HG02981 (cell line): ENCODE results near the gene MANSC1.
"Not testable (repeated sequence)": the region's sequence is repeated elsewhere in the genome, so short reads cannot be mapped to it uniquely, and the experiment has no call there.

Experiments
- ATAC-seq: cut with Tn5 transposase; IDR thresholded peaks from one replicate; pipeline ENCODE4 v1.9.1; 2021; ENCODE audit warnings: mild to moderate bottlenecking, moderate library complexity; ENCODE audit not compliant: unreplicated experiment

Gene MANSC1

DNA sequence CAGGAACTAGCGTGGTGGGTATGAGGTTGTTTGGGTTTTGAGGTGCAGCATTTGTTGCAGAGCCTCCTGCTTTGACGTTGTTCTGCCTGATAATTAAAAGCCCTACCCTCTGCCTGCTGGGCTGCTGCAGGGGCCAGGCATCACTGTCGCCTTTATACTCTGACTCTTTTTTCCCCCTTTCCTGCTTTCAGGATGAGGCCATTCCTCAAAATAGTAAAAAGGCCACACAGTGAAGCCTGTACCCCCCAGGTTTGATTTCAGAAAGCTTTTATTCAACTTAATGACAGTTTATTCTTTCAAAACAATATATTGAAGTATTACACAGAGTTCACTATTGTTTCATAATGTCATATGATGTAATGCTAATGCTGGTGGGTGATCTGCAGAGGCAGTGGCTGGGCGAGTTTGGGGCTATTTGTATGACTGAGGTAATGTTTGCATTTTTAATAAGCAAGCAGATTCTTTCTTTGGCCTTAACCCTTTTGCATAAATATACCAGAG, 15.9 kb upstream of the MANSC1 start:
- no peak for ATAC-seq

DNA sequence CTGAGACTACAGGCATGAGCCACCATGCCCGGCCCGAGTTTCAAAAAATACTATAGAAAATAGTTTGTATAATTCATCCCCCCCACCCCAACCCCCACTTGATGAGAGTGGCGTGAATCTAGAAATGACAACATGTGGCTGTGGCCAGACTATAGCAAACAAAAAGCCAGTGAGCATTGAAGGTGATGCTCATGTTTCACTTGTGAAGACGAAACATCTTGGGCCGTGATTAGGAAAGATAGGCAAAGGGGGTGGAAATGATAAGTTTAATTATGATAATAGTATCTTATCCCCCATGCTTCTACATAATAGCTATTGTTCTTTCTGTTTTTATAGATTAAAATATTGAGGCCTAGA, 15.4 kb upstream of the MANSC1 start:
- ATAC-seq, result no peak

DNA sequence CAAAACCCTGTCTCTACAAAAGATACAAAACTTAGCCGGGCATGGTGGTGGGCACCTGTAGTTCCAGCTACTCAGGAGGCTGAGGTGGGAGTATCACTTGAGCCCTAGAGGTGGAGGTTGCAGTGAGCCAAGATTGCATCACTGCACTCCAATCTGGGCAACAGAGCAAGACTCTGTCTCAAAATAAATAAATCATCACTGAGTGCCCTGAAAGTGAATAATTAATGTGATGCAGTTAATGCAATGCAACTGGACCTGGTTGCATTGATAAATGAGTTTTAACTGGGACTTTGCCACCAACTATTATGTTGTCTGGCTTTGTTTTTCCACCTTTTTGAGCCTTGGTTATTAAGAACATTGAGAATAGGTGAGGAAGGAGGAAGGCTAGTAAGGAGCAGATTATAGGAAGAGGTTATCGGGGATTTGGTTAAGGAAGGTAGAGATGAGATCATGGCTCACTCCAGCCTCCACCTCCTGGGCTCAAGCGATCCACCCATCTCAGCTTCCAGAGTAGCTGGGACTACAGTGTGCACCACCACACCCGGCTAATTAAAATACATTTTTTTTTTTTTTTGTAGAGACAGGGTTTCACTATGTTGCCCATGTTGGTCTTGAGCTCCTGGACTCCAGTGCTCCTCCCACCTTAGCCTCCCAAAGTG, 14.9 kb upstream of the MANSC1 start:
- no peak for ATAC-seq

DNA sequence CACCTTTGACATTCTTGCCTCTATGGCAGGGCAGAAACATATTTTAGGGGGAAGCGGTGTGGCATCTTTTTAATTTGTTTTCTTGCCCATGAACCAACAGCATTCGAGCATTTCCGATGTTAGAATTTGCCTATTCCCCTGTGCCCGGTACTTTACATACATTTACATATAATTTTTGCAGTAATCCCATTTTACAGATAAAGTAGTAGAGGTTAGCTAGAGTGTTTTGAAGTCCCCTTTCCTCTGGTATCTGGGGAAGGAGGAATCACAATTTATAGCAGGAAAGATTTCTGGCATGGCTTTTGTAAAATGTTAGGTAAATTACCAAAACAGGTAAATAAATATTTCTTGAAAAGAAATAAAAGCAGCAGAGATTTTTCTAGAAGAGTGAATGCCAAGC, 8.5 kb upstream of the MANSC1 start:
- ATAC-seq, result no peak

DNA sequence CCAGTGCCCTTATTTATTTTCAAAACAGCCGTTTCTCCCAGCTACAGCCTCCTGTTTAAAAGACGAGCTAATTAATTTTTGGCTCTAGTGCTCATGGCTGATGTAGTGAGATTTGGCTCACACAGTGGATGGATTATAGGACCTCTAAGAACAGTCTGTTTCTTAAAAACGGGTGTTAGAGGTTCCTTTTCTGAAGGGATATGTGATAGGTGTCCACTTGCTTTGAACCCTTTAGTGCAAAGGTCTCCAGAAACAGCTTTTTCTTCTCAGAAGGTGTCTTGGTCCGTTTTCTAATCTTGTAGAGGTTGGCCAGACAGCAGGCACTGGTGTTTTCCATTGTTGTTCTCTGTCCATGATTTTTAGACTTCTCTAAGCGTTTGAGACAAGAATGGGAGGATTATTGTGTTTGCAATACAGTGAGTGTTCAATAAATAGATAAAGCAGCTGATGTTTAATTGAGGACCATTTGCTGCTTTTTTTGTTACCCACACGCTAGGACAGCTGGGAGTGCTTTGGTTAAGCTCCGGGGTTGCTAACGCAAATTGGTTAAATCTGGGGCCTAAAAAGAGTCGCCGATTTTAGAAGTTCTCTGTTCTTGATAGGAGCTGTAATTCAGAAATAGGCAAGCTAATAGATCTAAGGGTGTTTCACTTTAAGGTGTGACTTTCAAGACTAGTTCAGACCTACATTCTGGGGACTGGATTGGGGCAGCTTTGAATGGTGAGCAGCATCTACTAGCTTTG, 7.8 kb upstream of the MANSC1 start:
- ATAC-seq, result no peak

DNA sequence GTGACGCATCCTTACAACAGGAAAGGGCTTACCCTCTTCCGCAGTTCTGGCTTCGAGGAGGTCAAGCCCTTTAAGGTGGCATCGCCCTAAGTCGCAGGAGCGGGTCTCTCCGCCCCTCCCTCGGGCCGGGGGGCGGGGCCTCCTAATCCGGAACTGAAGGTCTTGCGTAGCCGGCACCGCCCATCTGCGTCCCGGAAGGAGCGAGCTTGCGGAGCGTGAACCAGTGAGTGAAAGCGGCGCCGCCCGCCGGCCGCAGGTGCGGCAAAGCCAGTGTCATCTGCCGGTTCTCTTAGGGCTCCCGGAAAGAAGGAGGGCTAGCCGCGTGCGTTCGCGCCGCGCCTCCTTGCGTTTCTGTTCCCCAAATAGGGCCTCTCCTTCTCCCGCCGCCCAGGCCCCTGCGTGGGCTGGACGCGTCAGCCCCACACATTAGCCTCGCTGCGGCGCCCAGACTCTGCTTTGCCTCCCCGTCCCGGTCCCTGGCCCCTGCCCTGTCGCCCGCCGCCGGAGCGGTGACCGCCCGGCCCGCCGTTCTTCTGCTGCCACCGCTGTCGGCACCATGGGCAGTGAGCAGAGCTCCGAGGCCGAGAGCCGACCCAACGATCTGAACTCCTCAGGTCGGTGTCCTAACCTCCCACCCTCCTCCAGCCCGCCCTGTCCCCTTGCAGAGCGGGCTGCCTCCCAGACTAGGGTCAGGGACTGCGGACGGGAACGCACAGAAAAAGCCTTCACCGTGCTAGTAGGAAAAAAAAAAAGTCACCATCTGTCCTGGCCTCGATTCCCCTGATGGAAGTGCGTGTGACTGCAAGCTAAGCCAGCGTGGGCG, 7.1 kb upstream of the MANSC1 start, which contains the start of gene BORCS5:
BORCS5 (plus strand) TSS at position 183 of the 823 bp plus-strand sequence; CDS start at position 557, 374 bp downstream.
- ATAC-seq, result peak; percentile 88

DNA sequence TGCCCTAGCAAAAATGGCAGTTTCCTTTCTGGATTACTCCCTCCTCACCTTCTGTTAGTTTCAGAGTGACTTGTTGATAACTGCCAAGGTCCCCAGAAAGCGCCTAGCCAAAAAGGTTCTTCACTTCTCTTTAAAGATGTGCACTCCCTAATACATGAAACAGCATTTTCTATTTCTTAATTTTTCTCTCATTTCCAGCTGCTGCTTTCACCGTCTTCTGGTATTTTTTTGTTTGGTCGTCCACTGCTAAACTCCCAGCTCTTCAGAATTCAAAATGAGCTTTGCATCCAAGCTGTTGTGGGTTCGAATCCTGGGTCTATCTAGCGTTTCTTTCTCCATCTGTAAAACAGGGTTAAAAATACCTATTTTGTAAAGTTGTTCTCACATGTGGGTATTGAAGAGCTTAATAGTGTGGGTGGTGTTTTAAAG, 6.4 kb upstream of the MANSC1 start:
- ATAC-seq, result no peak

DNA sequence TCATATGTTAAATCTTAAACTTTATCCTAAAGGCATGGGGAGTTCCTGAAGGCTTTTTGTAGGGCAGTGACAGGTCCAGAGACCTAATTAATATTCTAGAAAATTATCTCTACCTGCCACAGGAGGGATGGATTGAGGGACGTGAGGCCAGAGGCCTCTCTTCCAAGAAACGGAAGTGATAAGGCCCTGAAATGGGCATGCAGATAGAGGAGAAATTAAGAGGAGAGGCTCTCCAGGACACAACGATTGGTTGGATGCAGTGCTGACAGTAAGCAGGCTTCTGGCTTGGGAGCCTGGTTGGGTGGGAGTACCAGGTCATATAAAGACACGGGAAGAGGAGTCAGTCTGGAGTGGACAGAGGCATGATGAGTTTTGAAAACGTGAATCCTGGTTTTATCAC, 3.8 kb upstream of the MANSC1 start:
- ATAC-seq, result no peak

DNA sequence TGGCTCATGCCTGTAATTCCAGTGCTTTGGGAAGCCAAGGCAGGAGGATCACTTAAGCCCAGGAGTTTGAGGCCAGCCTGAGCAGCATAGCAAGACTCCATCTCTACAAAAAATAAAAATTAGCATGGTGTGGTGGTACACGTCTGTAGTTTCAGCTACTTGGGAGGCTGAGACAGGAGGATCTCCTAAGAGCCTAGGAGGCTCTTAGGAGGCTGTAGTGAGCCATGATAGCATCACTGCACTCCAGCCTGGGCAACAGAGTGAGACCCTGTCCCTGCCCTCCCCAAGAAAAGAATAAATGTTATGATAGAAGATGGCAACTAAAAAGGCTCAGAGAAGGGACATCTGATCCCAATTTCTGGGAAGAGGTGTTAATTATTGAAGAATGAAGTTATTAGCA, 3.2 kb upstream of the MANSC1 start:
- ATAC-seq, result no peak

DNA sequence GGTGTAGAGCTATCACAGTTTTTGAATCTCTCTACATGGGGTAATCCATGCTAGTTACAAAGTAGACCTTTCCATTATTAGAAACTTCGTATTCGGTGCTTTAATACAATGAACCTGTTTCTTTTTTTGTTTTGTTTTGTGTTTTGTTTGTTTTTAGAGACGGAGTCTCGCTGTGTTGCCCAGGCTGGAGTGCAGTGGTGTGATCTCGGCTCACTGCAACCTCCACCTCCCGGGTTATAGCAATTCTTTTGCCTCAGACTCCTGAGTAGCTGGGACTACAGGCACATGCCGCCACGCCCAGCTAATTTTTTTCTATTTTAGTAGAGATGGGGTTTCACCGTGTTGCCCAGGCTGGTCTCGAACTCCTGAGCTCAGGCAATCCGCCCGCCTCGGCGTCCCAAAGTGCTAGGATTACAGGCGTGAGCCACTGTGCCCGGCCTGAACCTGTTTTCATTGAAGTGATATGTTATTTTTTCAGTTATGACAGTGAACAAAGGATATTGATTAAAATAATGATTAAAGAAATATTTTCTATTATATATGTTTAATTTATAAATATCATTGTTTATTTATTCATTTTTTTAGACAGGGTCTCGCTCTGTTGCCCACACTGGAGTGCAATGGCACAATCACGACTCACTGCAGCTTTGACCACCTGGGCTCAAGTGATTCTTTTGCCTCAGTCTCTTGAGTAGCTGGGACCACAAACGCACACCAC, 1.6 kb upstream of the MANSC1 start:
- not testable (repeated sequence) for ATAC-seq

DNA sequence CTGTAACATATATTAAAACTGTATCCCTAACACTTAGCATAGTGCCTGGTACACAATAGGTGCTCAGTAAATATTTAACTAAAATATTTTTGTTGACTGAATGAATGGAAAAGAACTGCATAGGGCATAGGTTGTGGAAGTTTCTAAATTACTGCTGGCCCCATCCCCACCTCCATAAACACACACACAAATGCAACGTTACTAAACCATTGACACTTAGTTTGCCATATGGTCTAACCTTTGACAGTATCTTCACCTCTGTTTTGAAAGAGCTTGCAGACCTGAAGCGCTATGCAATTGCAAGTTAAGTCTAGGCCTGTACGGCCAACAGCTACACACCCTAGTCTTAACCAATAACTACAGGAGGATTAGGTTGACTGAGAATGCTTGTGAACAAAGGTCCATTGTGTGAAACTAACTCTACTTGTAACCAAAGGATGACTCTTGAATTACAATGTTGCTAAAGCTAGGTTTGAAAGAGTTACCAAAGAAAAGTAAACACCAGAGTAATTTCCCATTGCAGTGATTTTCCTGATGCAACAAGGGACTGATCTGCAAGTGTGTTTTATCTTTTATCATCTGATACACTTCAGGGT, 924 bp upstream of the MANSC1 start:
- no peak for ATAC-seq

DNA sequence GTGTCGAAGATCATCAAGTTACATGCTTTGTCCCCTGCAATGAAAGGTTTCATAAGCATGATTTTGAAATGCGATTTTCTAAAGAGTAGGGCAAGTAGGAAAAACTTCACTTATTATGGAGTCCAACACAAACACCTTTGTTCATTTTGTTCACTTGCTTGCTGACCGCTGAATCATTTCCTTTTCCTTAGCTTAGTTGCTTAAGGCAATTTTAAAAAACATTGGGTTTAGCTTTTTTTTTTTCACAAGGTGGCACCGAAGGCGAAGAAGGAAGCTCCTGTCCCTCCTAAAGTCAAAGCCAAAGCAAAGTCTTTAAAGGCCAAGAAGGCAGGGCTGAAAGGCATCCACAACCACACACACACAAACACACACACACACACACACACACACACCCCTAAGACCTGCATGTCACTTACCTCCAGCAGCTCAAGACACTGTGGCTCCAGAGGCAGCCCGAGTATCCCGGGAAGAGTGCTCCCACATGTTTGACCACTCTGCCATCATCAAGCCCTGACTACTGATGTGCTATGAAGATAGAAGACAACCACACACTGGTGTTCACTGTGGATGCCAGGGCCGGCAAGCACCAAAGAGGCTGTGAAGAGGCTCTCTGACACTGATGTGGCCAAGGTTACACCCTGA, 11.4 kb downstream of the MANSC1 start:
- ATAC-seq, result no peak

DNA sequence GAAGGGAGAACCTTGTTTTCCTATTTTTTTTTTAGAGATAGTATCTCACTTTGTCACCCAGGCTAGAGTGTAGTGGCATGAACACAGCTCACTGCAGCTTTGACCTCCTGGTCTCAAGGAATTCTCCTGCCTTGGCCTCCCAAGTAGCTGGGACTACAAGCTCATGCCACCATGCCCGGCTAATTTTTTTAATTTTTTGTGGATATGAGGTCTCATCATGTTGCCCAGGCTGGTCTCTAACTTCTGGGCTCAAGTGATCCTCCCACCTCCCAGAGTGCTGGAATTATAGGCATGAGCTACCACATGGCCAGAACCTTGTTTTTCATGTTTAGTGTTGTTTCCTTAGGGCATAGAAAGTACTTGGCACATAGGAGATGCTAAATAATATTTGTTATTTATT, 13.5 kb downstream of the MANSC1 start:
- ATAC-seq, result no peak

DNA sequence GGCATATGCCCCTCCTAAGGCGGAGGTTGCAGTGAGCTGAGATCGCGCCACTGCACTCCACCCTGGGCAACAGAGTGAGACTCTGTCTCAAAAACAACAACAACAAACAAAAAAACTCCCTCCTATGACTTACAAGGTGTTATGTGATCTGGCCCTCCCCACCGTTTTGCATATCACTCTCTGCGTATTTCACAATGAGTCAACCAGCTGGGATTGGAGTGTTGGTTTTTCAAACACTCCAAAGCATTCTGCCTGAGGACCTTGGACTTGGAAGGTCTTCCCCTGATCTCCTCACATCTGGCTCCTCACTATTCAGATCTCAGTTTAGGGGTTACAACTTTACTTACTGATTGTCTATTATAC, 14.0 kb downstream of the MANSC1 start:
- peak; percentile 54 for ATAC-seq

DNA sequence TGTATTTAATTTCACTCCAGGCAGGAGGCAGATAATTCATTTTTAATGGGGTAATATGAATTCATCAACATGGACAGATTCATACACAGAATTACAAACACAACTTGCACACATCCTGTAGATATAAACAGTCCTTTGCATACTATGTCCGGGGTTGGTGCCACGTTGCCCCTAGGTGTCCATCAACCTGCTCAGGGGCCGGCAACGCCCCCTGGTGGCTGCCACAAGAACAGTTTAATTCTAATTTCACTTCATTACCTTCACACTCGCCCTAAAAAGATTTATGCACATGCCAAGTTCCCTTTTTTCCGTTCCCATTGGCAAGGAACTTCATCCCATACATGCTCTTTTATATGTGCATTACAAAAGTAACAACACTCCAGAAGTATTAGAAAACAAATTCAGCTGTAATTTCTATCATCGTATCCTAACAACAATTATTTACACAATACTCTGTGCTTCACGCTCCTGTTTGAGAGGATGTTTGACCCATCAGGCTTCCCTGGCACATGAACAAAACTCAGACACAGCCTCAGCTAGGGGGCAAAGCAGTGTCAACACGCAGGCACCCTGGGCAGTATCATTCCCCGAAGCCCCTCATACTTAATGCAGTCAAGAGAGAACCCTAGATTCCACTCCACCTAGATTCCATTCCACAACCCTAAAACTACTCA, 15.5 kb downstream of the MANSC1 start:
- peak; percentile 61 for ATAC-seq

DNA sequence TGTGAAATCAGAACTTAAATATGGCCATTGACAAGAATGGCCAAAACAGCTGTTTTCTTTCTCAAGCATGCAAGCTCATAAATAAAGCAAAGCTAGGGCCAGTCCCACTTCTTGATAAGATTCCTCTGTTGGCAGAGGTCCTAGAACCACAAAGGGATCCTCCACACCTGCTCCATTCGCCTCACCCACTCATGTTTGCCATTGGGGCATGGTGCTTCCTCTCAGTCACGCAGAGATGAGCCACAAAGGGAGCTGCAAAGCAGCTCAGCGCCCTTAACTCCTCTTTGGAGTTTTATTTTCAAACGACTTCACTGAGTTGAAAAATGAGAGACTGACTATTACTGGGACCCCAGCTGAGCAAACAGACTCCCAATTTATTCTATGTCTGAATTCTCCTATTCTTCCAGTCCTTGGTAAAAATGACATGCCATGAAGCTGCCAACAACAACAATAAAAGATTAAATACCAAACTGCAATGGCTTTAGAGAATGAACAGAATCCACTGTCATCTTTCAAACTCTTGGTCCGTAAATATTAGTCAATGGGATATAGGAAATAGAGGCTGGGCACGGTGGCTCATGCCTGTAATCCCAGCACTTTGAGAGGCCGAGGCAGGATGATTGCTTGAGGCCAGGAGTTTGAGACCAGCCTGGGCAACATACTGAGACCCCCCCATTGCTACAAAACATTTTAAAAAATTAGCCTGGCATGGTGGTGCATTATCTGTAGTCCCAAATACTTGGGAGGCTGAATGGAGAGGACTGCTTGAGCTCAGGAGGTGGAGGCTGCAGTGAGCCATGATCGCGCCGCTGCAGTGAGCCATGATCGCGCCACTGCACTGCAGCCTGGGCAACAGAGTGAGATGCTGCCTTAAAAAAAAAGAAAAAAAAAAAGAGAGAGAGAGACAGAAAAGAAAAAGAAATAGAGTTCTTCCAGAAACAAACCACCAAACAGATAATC, 16.4 kb downstream of the MANSC1 start:
- ATAC-seq, result no peak

DNA sequence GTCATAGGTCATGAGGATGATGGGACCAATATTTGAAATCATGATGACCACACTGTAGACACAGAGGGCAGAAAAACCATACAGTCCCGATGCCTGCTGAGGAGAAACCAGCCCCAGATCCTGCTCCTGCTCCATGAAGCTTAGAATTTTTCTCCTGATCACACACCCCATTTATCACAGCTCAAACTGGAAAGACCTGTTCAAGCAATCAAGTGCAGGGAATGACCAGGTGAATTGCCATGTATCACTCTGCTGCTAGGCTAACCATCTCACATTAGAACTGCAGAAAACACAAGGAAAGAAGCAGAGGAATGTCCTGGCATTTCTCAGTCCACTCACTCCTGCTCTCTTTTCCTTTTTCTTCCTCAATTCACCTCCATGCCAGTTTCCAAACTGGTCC, 18.1 kb downstream of the MANSC1 start:
- no peak for ATAC-seq

DNA sequence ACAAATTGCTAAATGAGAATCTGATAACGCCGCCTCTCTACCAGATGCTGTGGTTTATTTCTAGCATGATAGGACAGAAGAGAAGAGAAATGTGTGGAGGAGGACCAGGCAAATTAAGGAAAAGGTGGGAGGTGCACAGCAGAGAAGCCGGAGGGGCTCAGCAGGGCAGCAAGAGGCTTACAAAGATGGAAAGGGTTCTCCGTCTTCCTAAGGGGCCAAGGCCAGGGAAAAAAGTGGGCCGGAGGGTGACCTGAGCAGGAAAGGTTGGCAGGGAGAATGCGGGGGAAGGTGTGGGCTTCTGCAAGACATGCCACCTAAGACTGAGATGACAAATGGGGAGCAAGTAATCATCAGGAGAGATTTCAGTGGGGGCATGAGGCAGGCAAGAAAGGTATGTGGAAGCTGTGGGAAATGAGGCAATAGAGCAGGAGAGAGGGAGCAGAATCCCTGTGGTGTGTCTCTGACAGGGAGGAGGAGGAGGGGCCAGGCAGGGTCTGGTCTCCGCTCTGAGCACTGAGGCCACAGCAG, 18.7 kb downstream of the MANSC1 start:
- ATAC-seq, result no peak
